DMS114 treated with DMSO at 0.1 percent for 48 hours (cell line): Measurements from ENCODE around the gene HELZ.
"Not testable (repeated sequence)": the region's sequence is repeated elsewhere in the genome, so short reads cannot be mapped to it uniquely, and the experiment has no call there.

ENCODE experiments used
- DNase-seq: peaks from one replicate; lab custom pipeline; 2025; ENCODE audit not compliant: unreplicated experiment; lab: John Stamatoyannopoulos, UW

Gene HELZ

GRCh38 chr17:67124450-67125148, 120.4 kb downstream of the HELZ start:
- no peak for DNase-seq

- DNase-seq: no peak
These were observed 121.3 kb downstream of the HELZ start for GRCh38 chr17:67123699-67124098.

GRCh38 chr17:67121316-67121891, 123.6 kb downstream of the HELZ start:
- no peak for DNase-seq

GRCh38 chr17:67119102-67119501, 125.9 kb downstream of the HELZ start:
- DNase-seq: no peak

GRCh38 chr17:67116045-67116575, 128.9 kb downstream of the HELZ start:
- no peak for DNase-seq

GRCh38 chr17:67115401-67115800, 129.6 kb downstream of the HELZ start:
- DNase-seq: no peak

- DNase-seq: no peak
These were observed 131.5 kb downstream of the HELZ start for GRCh38 chr17:67113486-67113885.

- DNase-seq: no peak
These were observed 133.2 kb downstream of the HELZ start for GRCh38 chr17:67111808-67112207.

GRCh38 chr17:67111327-67111726, 133.7 kb downstream of the HELZ start:
- no peak for DNase-seq

- DNase-seq: no peak
These were observed 134.4 kb downstream of the HELZ start for GRCh38 chr17:67110619-67111018.

- DNase-seq: no peak
These were observed 135.9 kb downstream of the HELZ start for GRCh38 chr17:67109111-67109510.

GRCh38 chr17:67107811-67108775, 136.9 kb downstream of the HELZ start:
- DNase-seq: no peak

- no peak for DNase-seq
These were observed 137.8 kb downstream of the HELZ start for GRCh38 chr17:67107171-67107570.

- DNase-seq: no peak
These were observed 139.8 kb downstream of the HELZ start for GRCh38 chr17:67105213-67105612.

- not testable (repeated sequence) for DNase-seq
These were observed 140.4 kb downstream of the HELZ start for GRCh38 chr17:67104641-67105040.

- no peak for DNase-seq
These were observed 147.0 kb downstream of the HELZ start for GRCh38 chr17:67098006-67098405.

GRCh38 chr17:67096609-67097008, 148.4 kb downstream of the HELZ start:
- no peak for DNase-seq

- DNase-seq: no peak
These were observed 149.2 kb downstream of the HELZ start for GRCh38 chr17:67095803-67096202.

- DNase-seq: not testable (repeated sequence)
These were observed 149.7 kb downstream of the HELZ start for GRCh38 chr17:67095291-67095690.

- DNase-seq: no peak
These were observed 151.6 kb downstream of the HELZ start for GRCh38 chr17:67093348-67093747.

GRCh38 chr17:67092710-67093109, 152.3 kb downstream of the HELZ start:
- not testable (repeated sequence) for DNase-seq
